Breast epithelium (tissue), 3 donors: ENCODE measurements around the gene OR2C3.

ENCODE experiments used
- CTCF ChIP-seq, 3 donors: fragments of 450-650 bp; IDR thresholded peaks; one replicate each; pipeline ENCODE4 v1.5.1; 2016 to 2017; ENCODE audit warnings: antibody characterized with exemption in 3 of 3, mild to moderate bottlenecking in 3 of 3, moderate library complexity in 3 of 3
- POLR2A ChIP-seq: fragments of 450-650 bp; IDR thresholded peaks from one replicate; pipeline ENCODE4 v1.6.1; 2016; ENCODE audit warnings: antibody characterized with exemption, mild to moderate bottlenecking, moderate library complexity

- TF ChIP-seq CTCF (IDR thresholded peaks at IDR 0.05) = no peak
- TF ChIP-seq POLR2A = no peak
Measured at GRCh38 chr1:247491328-247491727, 44.9 kb downstream of the OR2C3 start.
